Measurements from ENCODE around the gene TPM4. TPM values are rescaled to one million over a fixed set of nuclear protein-coding genes. Genes with fewer than 3 reads are reported as not detected.

The TPM4 gene
- total and polyA plus RNA-seq, 2 donors (not counting 1 experiment from before 2014, with no cell fraction given) = 65.4 to 127 TPM

DNA sequence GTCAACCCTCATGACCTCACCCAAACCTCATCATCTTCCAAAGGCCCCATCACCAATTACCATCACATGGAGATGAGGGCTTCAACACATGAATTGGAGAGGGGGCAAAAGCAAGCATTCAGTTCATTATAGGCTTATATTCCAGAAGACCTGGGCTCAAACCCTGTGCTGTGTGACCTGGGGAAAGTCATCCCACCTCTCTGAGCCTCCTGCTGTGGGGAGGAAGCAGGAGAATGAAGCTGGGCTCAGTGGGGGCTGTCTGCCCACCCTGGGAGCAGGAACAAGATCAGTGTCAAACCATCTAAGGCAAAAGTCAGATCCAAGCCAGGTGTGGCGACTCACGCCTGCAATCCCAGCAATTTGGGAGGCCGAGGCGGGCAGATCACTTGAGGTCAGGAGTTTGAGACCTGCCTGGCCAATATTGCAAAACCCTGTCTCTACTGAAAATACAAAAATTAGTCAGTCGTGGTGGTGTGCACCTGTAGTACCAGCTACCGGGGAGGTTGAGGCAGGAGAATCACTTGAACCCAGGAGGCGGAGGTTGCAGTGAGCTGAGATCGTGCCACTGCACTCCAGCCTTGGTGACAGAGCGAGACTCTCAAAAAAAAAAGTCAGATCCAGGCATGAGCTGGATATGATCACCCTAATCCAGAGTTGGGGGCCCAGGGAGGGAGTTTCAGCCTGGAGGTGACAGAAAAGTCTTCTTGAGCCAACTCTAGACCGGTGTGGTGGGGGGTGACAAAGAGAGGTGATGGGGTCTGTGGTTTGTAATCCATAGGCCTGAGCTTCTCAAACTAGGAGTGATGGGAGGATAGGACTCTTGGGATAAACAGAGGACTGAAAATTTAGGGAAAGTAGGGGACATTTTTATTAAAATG, 1.6 kb upstream of the TPM4 start:
- intact Hi-C loops (cut with micrococcal nuclease) = loop anchor here (10.0 kb wide), 1 partner anchor 310 kb away; no protein-coding TSS in a partner anchor
- ChIA-PET CTCF (interaction anchor here (0.7 to 7.4 kb wide), 7 partner anchors 8 to 111 kb away, joined by 3 to 74 read pairs (median 4); partner anchors contain the start of gene FAM32A), POLR2A (interaction anchor here (0.7 to 2.4 kb wide), 6 partner anchors 31 to 510 kb away, joined by 3 to 15 read pairs (median 7); partner anchors contain the start of genes FAM32A and HSH2D)
- no peak overlapping the region for H3K4me2 ChIP-seq (replicated peaks; ENCODE audit: low read depth, low read length, poor library complexity, severe bottlenecking)
- no peaks in the 10 kb centered on the region for H3K27me3 Mint-ChIP-seq
- TF ChIP-seq, protein P1, sequence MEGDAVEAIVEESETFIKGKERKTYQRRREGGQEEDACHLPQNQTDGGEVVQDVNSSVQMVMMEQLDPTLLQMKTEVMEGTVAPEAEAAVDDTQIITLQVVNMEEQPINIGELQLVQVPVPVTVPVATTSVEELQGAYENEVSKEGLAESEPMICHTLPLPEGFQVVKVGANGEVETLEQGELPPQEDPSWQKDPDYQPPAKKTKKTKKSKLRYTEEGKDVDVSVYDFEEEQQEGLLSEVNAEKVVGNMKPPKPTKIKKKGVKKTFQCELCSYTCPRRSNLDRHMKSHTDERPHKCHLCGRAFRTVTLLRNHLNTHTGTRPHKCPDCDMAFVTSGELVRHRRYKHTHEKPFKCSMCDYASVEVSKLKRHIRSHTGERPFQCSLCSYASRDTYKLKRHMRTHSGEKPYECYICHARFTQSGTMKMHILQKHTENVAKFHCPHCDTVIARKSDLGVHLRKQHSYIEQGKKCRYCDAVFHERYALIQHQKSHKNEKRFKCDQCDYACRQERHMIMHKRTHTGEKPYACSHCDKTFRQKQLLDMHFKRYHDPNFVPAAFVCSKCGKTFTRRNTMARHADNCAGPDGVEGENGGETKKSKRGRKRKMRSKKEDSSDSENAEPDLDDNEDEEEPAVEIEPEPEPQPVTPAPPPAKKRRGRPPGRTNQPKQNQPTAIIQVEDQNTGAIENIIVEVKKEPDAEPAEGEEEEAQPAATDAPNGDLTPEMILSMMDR (IDR thresholded peaks at IDR 0.05) = no peak
- no peak for TF ChIP-seq EZH2 (IDR thresholded peaks at IDR 0.05; ENCODE audit: borderline replicate concordance, insufficient read depth, low read depth, low read length, poor library complexity, severe bottlenecking)
- H3K4me3 ChIP-seq (ENCODE audit: control extremely low read depth in 1 of 5, extremely low read depth in 1 of 5, insufficient read depth in 1 of 5, low read depth in 2 of 5, low read length in 4 of 5) = no peak overlapping the region
- H3K9me3 ChIP-seq (ENCODE audit: control extremely low read depth in 1 of 3, control insufficient read depth in 2 of 3, insufficient read depth in 1 of 3, low read length in 2 of 3) = no peaks in the 10 kb centered on the region
- ATAC-seq (ENCODE audit: low read depth) = no peak
- no peaks in the 10 kb centered on the region for H3K36me3 ChIP-seq (replicated peaks in 1 of 2; ENCODE audit: control extremely low read depth in 1 of 2, control insufficient read depth in 1 of 2, extremely low read depth in 1 of 2, insufficient read depth in 2 of 2, low read length in 1 of 2)
- peak overlapping the region; percentile 91 for H3K27ac Mint-ChIP-seq
- H3K9me3 Mint-ChIP-seq (ENCODE audit: insufficient read depth) = no peaks in the 10 kb centered on the region
- no peaks in the 10 kb centered on the region for H3K27me3 ChIP-seq (replicated peaks in 1 of 4; ENCODE audit: control extremely low read depth in 1 of 4, control insufficient read depth in 3 of 4, insufficient read depth in 4 of 4, low read length in 3 of 4)
- H4K20me1 ChIP-seq (ENCODE audit: control insufficient read depth, insufficient read depth, low read length, poor library complexity, severe bottlenecking) = peaks cover under 1% of the 10 kb centered on the region
- peaks cover 36 to 56% of the 10 kb centered on the region in 2 donors for H3K4me1 ChIP-seq (ENCODE audit: control insufficient read depth in 2 of 2, insufficient read depth in 2 of 2, low read length in 2 of 2)
- peaks cover 48% of the 10 kb centered on the region for H3K4me1 Mint-ChIP-seq
- DNase-seq = peak; percentile 8
- peaks cover 36% of the 10 kb centered on the region for H3K79me2 ChIP-seq (ENCODE audit: control insufficient read depth, insufficient read depth, low read length)
- no peak overlapping the region for H2AFZ ChIP-seq (ENCODE audit: insufficient read depth, low read depth, low read length, poor library complexity, severe bottlenecking)
- H3K9ac ChIP-seq (ENCODE audit: low read length) = no peak overlapping the region
- H3K4me3 Mint-ChIP-seq = peak overlapping the region; percentile 88
- WGBS (ENCODE audit: insufficient coverage) = 96% methylated on average over 10 of the region's 10 CpGs
- H3K27ac ChIP-seq (ENCODE audit: low read length in 2 of 2) = peak overlapping the region; percentile 91 to 92
